IMR-90 (cell line): ENCODE data around the gene WIPF2. TPM values are rescaled to one million over a fixed set of nuclear protein-coding genes. Genes with fewer than 3 reads are reported as not detected.

Experiments used
- ATAC-seq: fragments of 200-7000 bp; cut with Tn5 transposase; 2 replicates; pipeline ENCODE4 v1.9.1; 2020; ENCODE audit warnings: low read depth, mild to moderate bottlenecking, moderate library complexity
- BruUV-seq: library from RNA; stranded (reverse); fragments of 400-500 nt; replicated peaks from 2 replicates; lab custom pipeline; 2021; lab: Mats Ljungman, UMichigan
- CTCF ChIA-PET: fragments of 300-600 bp; formaldehyde crosslinking; extraction: SDS; loops from one replicate; lab custom pipeline; 2021; ENCODE audit warnings: antibody characterized with exemption; lab: Yijun Ruan, JAX
- POLR2A ChIA-PET: fragments of 300-600 bp; sonication (Branson Sonifier 250); formaldehyde crosslinking; loops from one replicate; lab custom pipeline; 2022; ENCODE audit warnings: antibody characterized with exemption; ENCODE audit not compliant: unreplicated experiment; lab: Charles Lee
- DNase-seq: peaks from one replicate; pipeline ENCODE4 v3.0.0; 2013
- H2AFZ ChIP-seq: replicated peaks from 2 replicates; pipeline ENCODE3; 2013; ENCODE audit warnings: low read length, mild to moderate bottlenecking; ENCODE audit not compliant: poor library complexity
- H2AK5ac ChIP-seq: 2 replicates; pipeline ENCODE4 v1.6.1; 2013; ENCODE audit warnings: low read depth, low read length, inconsistent platforms
- H2AK9ac ChIP-seq: replicated peaks from 2 replicates; pipeline ENCODE3; 2013; ENCODE audit warnings: mild to moderate bottlenecking, low read depth, low read length, moderate library complexity; ENCODE audit not compliant: poor library complexity
- H2BK120ac ChIP-seq: 2 replicates; pipeline ENCODE4 v1.6.1; 2013; ENCODE audit warnings: low read depth, low read length, inconsistent platforms
- H2BK15ac ChIP-seq: 3 replicates; pipeline ENCODE4 v1.6.1; 2013; ENCODE audit warnings: low read depth, low read length, inconsistent platforms
- H2BK20ac ChIP-seq: 2 replicates; pipeline ENCODE4 v1.6.1; 2013; ENCODE audit warnings: low read depth, mild to moderate bottlenecking, inconsistent platforms, low read length, moderate library complexity
- H2BK5ac ChIP-seq: 2 replicates; pipeline ENCODE4 v1.6.1; 2013; ENCODE audit warnings: mild to moderate bottlenecking, low read depth, low read length, inconsistent platforms; ENCODE audit not compliant: poor library complexity, severe bottlenecking
- H3K14ac ChIP-seq: replicated peaks from 2 replicates; pipeline ENCODE4 v1.6.1; 2013; ENCODE audit warnings: low read depth, low read length, inconsistent platforms
- H3K18ac ChIP-seq: 2 replicates; pipeline ENCODE4 v1.6.1; 2013; ENCODE audit warnings: low read depth, low read length, control low read depth
- H3K23ac ChIP-seq: 2 replicates; pipeline ENCODE4 v1.6.1; 2013; ENCODE audit warnings: low read depth, low read length, inconsistent platforms
- H3K27ac ChIP-seq: 2 replicates; pipeline ENCODE4 v1.5.1; 2013; ENCODE audit warnings: mild to moderate bottlenecking, control low read depth, low read length; ENCODE audit not compliant: insufficient read depth
- H3K27me3 ChIP-seq: 2 replicates; pipeline ENCODE4 v1.6.1; 2013; ENCODE audit warnings: low read length; ENCODE audit not compliant: control insufficient read depth, insufficient read depth
- H3K36me3 ChIP-seq: 2 replicates; pipeline ENCODE4 v1.6.1; 2013; ENCODE audit warnings: low read length, mixed read lengths; ENCODE audit not compliant: control insufficient read depth, insufficient read depth
- H3K4ac ChIP-seq: 2 replicates; pipeline ENCODE4 v1.6.1; 2013; ENCODE audit warnings: low read depth, low read length, inconsistent platforms
- H3K4me1 ChIP-seq: 2 replicates; pipeline ENCODE4 v1.6.1; 2013; ENCODE audit warnings: low read length, mixed read lengths; ENCODE audit not compliant: control insufficient read depth, insufficient read depth
- H3K4me2 ChIP-seq: 2 replicates; pipeline ENCODE4 v1.6.1; 2013; ENCODE audit warnings: low read depth, mild to moderate bottlenecking, control low read depth, low read length, moderate library complexity
- H3K4me3 ChIP-seq: 2 replicates; pipeline ENCODE4 v1.5.1; 2013; ENCODE audit warnings: low read depth, mild to moderate bottlenecking, control low read depth, low read length, moderate library complexity; ENCODE audit not compliant: insufficient read depth
- H3K56ac ChIP-seq: 2 replicates; pipeline ENCODE4 v1.6.1; 2013; ENCODE audit warnings: low read length, inconsistent platforms; ENCODE audit not compliant: insufficient read depth; ENCODE audit errors: extremely low read depth
- H3K79me1 ChIP-seq, 2 experiments: 2 replicates each; pipeline ENCODE4 v1.6.1; 2013; ENCODE audit warnings: low read length in 2 of 2, inconsistent platforms in 1 of 2, low read depth in 1 of 2
- H3K9ac ChIP-seq: 2 replicates; pipeline ENCODE4 v1.6.1; 2013; ENCODE audit warnings: low read depth, low read length, control low read depth
- H3K9me1 ChIP-seq: 2 replicates; pipeline ENCODE4 v1.6.1; 2013; ENCODE audit warnings: low read length, inconsistent platforms; ENCODE audit not compliant: insufficient read depth
- H3K9me3 ChIP-seq: 2 replicates; pipeline ENCODE4 v1.6.1; 2013; ENCODE audit warnings: low read length; ENCODE audit not compliant: control insufficient read depth, insufficient read depth
- H4K20me1 ChIP-seq: 2 replicates; pipeline ENCODE4 v1.6.1; 2013; ENCODE audit warnings: low read length, inconsistent platforms; ENCODE audit not compliant: insufficient read depth
- H4K5ac ChIP-seq: 2 replicates; pipeline ENCODE4 v1.6.1; 2013; ENCODE audit warnings: mild to moderate bottlenecking, low read depth, low read length, control low read depth
- H4K8ac ChIP-seq, 2 experiments: 2 replicates each; pipeline ENCODE4 v1.6.1; 2013; ENCODE audit warnings: low read depth in 2 of 2, low read length in 2 of 2, control low read depth in 1 of 2, inconsistent platforms in 1 of 2
- H4K91ac ChIP-seq: 2 replicates; pipeline ENCODE4 v1.6.1; 2013; ENCODE audit warnings: low read depth, low read length, inconsistent platforms; ENCODE audit not compliant: insufficient read depth
- BHLHE40 ChIP-seq: fragments of 150-350 bp; IDR thresholded peaks from 2 replicates; pipeline ENCODE4 v1.6.1; 2016; ENCODE audit warnings: mild to moderate bottlenecking, low read depth, low read length
- CEBPB ChIP-seq: IDR thresholded peaks from 2 replicates; pipeline ENCODE4 v1.6.1; 2012; ENCODE audit warnings: low read depth, low read length, improper control_type of control experiment
- CHD1 ChIP-seq: IDR thresholded peaks from 2 replicates; pipeline ENCODE4 v1.6.1; 2012; ENCODE audit warnings: low read depth, low read length, improper control_type of control experiment
- CTCF ChIP-seq: conservative IDR thresholded peaks from 2 replicates; pipeline ENCODE4 v1.5.1; 2012; ENCODE audit warnings: mild to moderate bottlenecking, low read depth, low read length, improper control_type of control experiment
- ELK1 ChIP-seq: fragments of 150-350 bp; IDR thresholded peaks from 2 replicates; pipeline ENCODE4 v1.6.1; 2016; ENCODE audit warnings: low read depth, mild to moderate bottlenecking, low read length, moderate library complexity, borderline replicate concordance
- FOS ChIP-seq: fragments of 150-350 bp; IDR thresholded peaks from 2 replicates; pipeline ENCODE4 v1.6.1; 2016; ENCODE audit warnings: low read depth, low read length
- MAFK ChIP-seq: IDR thresholded peaks from 2 replicates; pipeline ENCODE4 v1.6.1; 2012; ENCODE audit warnings: low read depth, low read length, improper control_type of control experiment
- MAZ ChIP-seq: IDR thresholded peaks from 2 replicates; pipeline ENCODE4 v1.6.1; 2012; ENCODE audit warnings: low read depth, mild to moderate bottlenecking, low read length, improper control_type of control experiment, moderate library complexity, borderline replicate concordance
- MXI1 ChIP-seq: IDR thresholded peaks from 2 replicates; pipeline ENCODE4 v1.6.1; 2012; ENCODE audit warnings: low read depth, mild to moderate bottlenecking, low read length, moderate library complexity, borderline replicate concordance
- NFE2L2 ChIP-seq: fragments of 150-350 bp; IDR thresholded peaks from 2 replicates; pipeline ENCODE4 v1.6.1; 2016; ENCODE audit warnings: low read depth, mild to moderate bottlenecking, low read length
- POLR2A ChIP-seq: IDR thresholded peaks from 2 replicates; pipeline ENCODE4 v1.6.1; 2012; ENCODE audit warnings: mild to moderate bottlenecking, low read depth, low read length
- RAD21 ChIP-seq: IDR thresholded peaks from 2 replicates; pipeline ENCODE4 v1.6.1; 2012; ENCODE audit warnings: low read length, improper control_type of control experiment
- RCOR1 ChIP-seq: IDR thresholded peaks from 2 replicates; pipeline ENCODE4 v1.6.1; 2012; ENCODE audit warnings: mild to moderate bottlenecking, low read length, improper control_type of control experiment; ENCODE audit not compliant: insufficient replicate concordance
- RFX5 ChIP-seq: IDR thresholded peaks from 2 replicates; pipeline ENCODE4 v1.8.0; 2012; ENCODE audit warnings: low read depth, mild to moderate bottlenecking, low read length, moderate library complexity
- SMC3 ChIP-seq: fragments of 150-350 bp; IDR thresholded peaks from 2 replicates; pipeline ENCODE4 v1.6.1; 2016; ENCODE audit warnings: low read depth, mild to moderate bottlenecking, antibody characterized with exemption, low read length, moderate library complexity
- USF2 ChIP-seq: fragments of 150-350 bp; IDR thresholded peaks from 2 replicates; pipeline ENCODE4 v1.6.1; 2017; ENCODE audit warnings: mild to moderate bottlenecking, antibody characterized with exemption, low read length, low read depth
- WGBS, 2 experiments: methylation state at CpG; one replicate each; pipeline versions ENCODE4 v1.1.5 to v1.1.7; 2013; ENCODE audit warnings: missing lambda C conversion rate in 2 of 2; ENCODE audit not compliant: insufficient read length in 1 of 2; ENCODE audit errors: extremely low coverage in 2 of 2; 5-methylcytosine and 5-hydroxymethylcytosine counted together
- dilution Hi-C: fragments of 300-500 bp; cut with HindIII; formaldehyde crosslinking; loops from one replicate; pipeline ENCODE4 v1.14.3; 2018; ENCODE audit warnings: low sequenced_read_pairs; ENCODE audit not compliant: unreplicated experiment
- in situ Hi-C: fragments of 300-500 bp; cut with MboI; formaldehyde crosslinking; loops from 3 replicates; pipeline ENCODE4 v1.14.3; 2019; ENCODE audit warnings: low sequenced_read_pairs, inconsistent platforms, mixed read lengths
- intact Hi-C: fragments of 100-400 bp; cut with micrococcal nuclease; formaldehyde crosslinking; loops from 2 replicates; pipeline ENCODE4 v1.10.0; 2022
- polyA plus RNA-seq, 3 experiments: library from polyadenylated mRNA; depleted of rRNA; stranded (reverse); fragments of >200 nt; gene quantifications; 2 replicates each; pipeline ENCODE4 v1.2.3, GENCODE V29; 2012; ENCODE audit warnings: low replicate concordance in 1 of 3
- total RNA-seq: library from RNA; depleted of rRNA; stranded (reverse); fragments of >200 nt; gene quantifications from 2 replicates; pipeline ENCODE4 v1.2.3, GENCODE V29; 2012

WIPF2 gene
- total and polyA plus RNA-seq, 2 of the 4 experiments (the other 2 are of a cell fraction): 2.0 to 8.9 TPM

- CTCF ChIA-PET: no interaction called here
- no CpG with 5 or more reads among the region's 7 CpGs for WGBS, 2 experiments
- H3K79me1 ChIP-seq: peaks cover 0 to 22% of the 10 kb centered on the region in 2 experiments; a peak in 2 of 4 replicates
- no peak overlapping the region for H3K14ac ChIP-seq
- no peak overlapping the region for H2BK15ac ChIP-seq
- no peak overlapping the region for H2BK5ac ChIP-seq
- no peaks in the 10 kb centered on the region for H3K27me3 ChIP-seq
- DNase-seq: no peak
- no peak overlapping the region for H3K56ac ChIP-seq
- H2BK120ac ChIP-seq: no peak overlapping the region
- H3K23ac ChIP-seq: peak overlapping the region; percentile 3; the same call in 1 of the 2 replicates
- in situ Hi-C loops (no loop called here), intact Hi-C loops (no loop called here), dilution Hi-C loops (no loop called here)
- peak overlapping the region; percentile 58; the same call in 1 of the 2 replicates for H2AK5ac ChIP-seq
- H3K36me3 ChIP-seq: no peaks in the 10 kb centered on the region
- H2BK20ac ChIP-seq: no peak overlapping the region
- POLR2A ChIA-PET: no interaction called here
- H3K27ac ChIP-seq: no peak overlapping the region
- H4K5ac ChIP-seq: no peak overlapping the region; the same call in 1 of the 2 replicates
- TF ChIP-seq CTCF (no peak), ELK1 (no peak), BHLHE40 (no peak), FOS (no peak), NFE2L2 (no peak), MAZ (no peak), POLR2A (no peak), CEBPB (no peak), RAD21 (no peak), SMC3 (no peak), RFX5 (no peak), CHD1 (no peak), RCOR1 (no peak), MXI1 (no peak), MAFK (no peak), USF2 (no peak)
- no peaks in the 10 kb centered on the region for H3K9me3 ChIP-seq
- no peak overlapping the region for H3K4ac ChIP-seq
- H4K91ac ChIP-seq: no peak overlapping the region
- H3K9ac ChIP-seq: no peak overlapping the region
- H2AFZ ChIP-seq: no peak overlapping the region
- BruUV-seq: no TSS peak
- H2AK9ac ChIP-seq: no peak overlapping the region
- peaks cover 34% of the 10 kb centered on the region for H3K9me1 ChIP-seq
- no peak for ATAC-seq
- H3K4me1 ChIP-seq: peaks cover 69% of the 10 kb centered on the region
- no peak overlapping the region for H3K4me2 ChIP-seq
- H4K20me1 ChIP-seq: no peaks in the 10 kb centered on the region; the same call in 1 of the 2 replicates
- H4K8ac ChIP-seq: peak overlapping the region in 1 of 2 experiments; percentile 2; a peak in 1 of 4 replicates
- H3K18ac ChIP-seq: no peak overlapping the region
- H3K4me3 ChIP-seq: no peak overlapping the region
Observed at GRCh38 chr17:40310882-40311391, 91.8 kb downstream of the WIPF2 start.
